ENCODE results near the gene NCAM2. TPM values are rescaled to one million over a fixed set of nuclear protein-coding genes. Genes with fewer than 3 reads are reported as not detected.

The NCAM2 gene
- total and polyA plus RNA-seq, 2 of the 8 experiments (the other 6 are each of a cell fraction or from before 2014, with no cell fraction given) = 0.14 to 1.1 TPM

GRCh38 chr21:21122680-21123079 is 124.5 kb downstream of the NCAM2 start (continued):
- no peak for TF ChIP-seq ZNF274 (IDR thresholded peaks at IDR 0.05; ENCODE audit: borderline replicate concordance, extremely low read depth, low read length)
- TF ChIP-seq SRF (IDR thresholded peaks at IDR 0.05; ENCODE audit: low read depth, low read length) = no peak
- TF ChIP-seq SIX5 (IDR thresholded peaks at IDR 0.05; ENCODE audit: low read depth, low read length) = no peak
- TF ChIP-seq KDM5A (IDR thresholded peaks at IDR 0.05; ENCODE audit: low read length) = no peak
- TF ChIP-seq JUN (IDR thresholded peaks at IDR 0.05; ENCODE audit: low read depth, low read length) = no peak
- no peak for TF ChIP-seq SIN3A (conservative IDR thresholded peaks at IDR 0.05 in 1 of 2, IDR thresholded peaks at IDR 0.05 in 1 of 2; ENCODE audit: low read depth in 1 of 2, low read length in 2 of 2)
- TF ChIP-seq RAD21 (IDR thresholded peaks at IDR 0.05 in 1 of 2, conservative IDR thresholded peaks at IDR 0.05 in 1 of 2; ENCODE audit: low read depth in 2 of 2, low read length in 2 of 2) = no peak
